Measurements from ENCODE around the gene PATJ. TPM values are rescaled to one million over a fixed set of nuclear protein-coding genes. Genes with fewer than 3 reads are reported as not detected.
A peak's percentile ranks its signal among the peaks of the same experiment; 100 is the strongest.

PATJ gene
- polyA plus RNA-seq, 1 experiment, result 3.6 TPM

GRCh38 chr1:62068416-62068843 is 326.1 kb downstream of the PATJ start:
- H3K4me3 ChIP-seq (ENCODE audit: low read depth, low read length), result no peak overlapping the region
- ChIA-PET POLR2A (no interaction called here), CTCF (interaction anchor here (0.6 to 1.5 kb wide), 3 partner anchors 10 to 15 kb away, joined by 3 to 8 read pairs (median 3); no protein-coding TSS in a partner anchor)
- peaks cover 4% of the 10 kb centered on the region for H3K27me3 ChIP-seq (ENCODE audit: control insufficient read depth, insufficient read depth, low read length)
- no peaks in the 10 kb centered on the region; the same call in 1 of the 2 replicates for H3K9me3 ChIP-seq (ENCODE audit: control insufficient read depth, insufficient read depth, low read length)
- H3K27ac ChIP-seq (ENCODE audit: low read depth, low read length), result no peak overlapping the region
- DNase-seq (ENCODE audit: low read depth, low spot score), result no peak
- no peak for TF ChIP-seq CTCF (IDR thresholded peaks at IDR 0.05; ENCODE audit: low read depth, low read length)

- Histone ChIP-seq H3K27me3 (ENCODE audit: control insufficient read depth, insufficient read depth, low read length) (peaks cover 4% of the 10 kb centered on the region), H3K9me3 (ENCODE audit: control insufficient read depth, insufficient read depth, low read length) (no peaks in the 10 kb centered on the region; the same call in 1 of the 2 replicates), H3K27ac (ENCODE audit: low read depth, low read length) (no peak overlapping the region), H3K4me3 (ENCODE audit: low read depth, low read length) (no peak overlapping the region)
- TF ChIP-seq CTCF (IDR thresholded peaks at IDR 0.05; ENCODE audit: low read depth, low read length), result no peak
- DNase-seq (ENCODE audit: low read depth, low spot score), result no peak
- ChIA-PET POLR2A (no interaction called here), CTCF (interaction anchor here (0.6 to 1.5 kb wide), 2 partner anchors 11 to 14 kb away, joined by 3 to 8 read pairs; no protein-coding TSS in a partner anchor)
Measured at GRCh38 chr1:62068978-62069377, 326.7 kb downstream of the PATJ start.

GRCh38 chr1:62070384-62071011 is 328.2 kb downstream of the PATJ start:
- DNase-seq (ENCODE audit: low read depth, low spot score), result no peak
- H3K27me3 ChIP-seq (ENCODE audit: control insufficient read depth, insufficient read depth, low read length), result peaks cover 4% of the 10 kb centered on the region
- ChIA-PET CTCF (interaction anchor here (0.6 to 2.7 kb wide), 5 partner anchors 12 to 1223 kb away, joined by 3 to 22 read pairs (median 5); no protein-coding TSS in a partner anchor), POLR2A (no interaction called here)
- peak; percentile 55 for TF ChIP-seq CTCF (IDR thresholded peaks at IDR 0.05; ENCODE audit: low read depth, low read length)
- H3K27ac ChIP-seq (ENCODE audit: low read depth, low read length), result no peak overlapping the region
- no peak overlapping the region for H3K4me3 ChIP-seq (ENCODE audit: low read depth, low read length)
- H3K9me3 ChIP-seq (ENCODE audit: control insufficient read depth, insufficient read depth, low read length), result no peaks in the 10 kb centered on the region

- DNase-seq (ENCODE audit: low read depth, low spot score), result no peak
- H3K27ac ChIP-seq (ENCODE audit: low read depth, low read length), result no peak overlapping the region
- CTCF ChIA-PET, result interaction anchor here (2.7 kb wide), 1 partner anchor 11 kb away, joined by 22 read pairs; no protein-coding TSS in a partner anchor
- TF ChIP-seq CTCF (IDR thresholded peaks at IDR 0.05; ENCODE audit: low read depth, low read length), result no peak
- H3K9me3 ChIP-seq (ENCODE audit: control insufficient read depth, insufficient read depth, low read length), result no peaks in the 10 kb centered on the region
- H3K27me3 ChIP-seq (ENCODE audit: control insufficient read depth, insufficient read depth, low read length), result peaks cover 4% of the 10 kb centered on the region
- POLR2A ChIA-PET, result interaction anchor here (0.6 kb wide), 1 partner anchor 638 kb away, joined by 4 read pairs; no protein-coding TSS in a partner anchor
- no peak overlapping the region for H3K4me3 ChIP-seq (ENCODE audit: low read depth, low read length)
Measured at GRCh38 chr1:62071695-62072094, 329.4 kb downstream of the PATJ start.

- Histone ChIP-seq H3K27ac (ENCODE audit: low read depth, low read length) (no peak overlapping the region), H3K9me3 (ENCODE audit: control insufficient read depth, insufficient read depth, low read length) (no peaks in the 10 kb centered on the region), H3K27me3 (ENCODE audit: control insufficient read depth, insufficient read depth, low read length) (peaks cover 3% of the 10 kb centered on the region), H3K4me3 (ENCODE audit: low read depth, low read length) (no peak overlapping the region)
- DNase-seq (ENCODE audit: low read depth, low spot score), result peak; percentile 4
- TF ChIP-seq CTCF (IDR thresholded peaks at IDR 0.05; ENCODE audit: low read depth, low read length), result no peak
- ChIA-PET POLR2A (no interaction called here), CTCF (interaction anchor here (0.6 to 1.6 kb wide), 3 partner anchors 8 to 60 kb away, joined by 3 to 5 read pairs (median 4); no protein-coding TSS in a partner anchor)
Measured at GRCh38 chr1:62076286-62076685, 334.0 kb downstream of the PATJ start.
